Stimulated activated CD8-positive, alpha-beta memory T cell treated with anti-CD3 and anti-CD28 coated beads, Interleukin-7, amount 100 ng/mL, for 4 hours (primary cell): ENCODE measurements around the gene HBEGF.
A peak's percentile ranks its signal among the peaks of the same experiment; 100 is the strongest.

Source experiments
- DNase-seq, 2 donors: peaks; one replicate each; pipeline ENCODE4 v3.0.0-alpha.2; 2020; ENCODE audit warnings: low read depth in 2 of 2

The HBEGF gene

GRCh38 chr5:140346348-140347221 is at the start of gene HBEGF:
Gene HBEGF, minus strand, starts transcription at chr5:140346603. Its CDS starts 275 bp downstream, at chr5:140346328.
- peak in 1 of 2 donors; percentile 41 for DNase-seq

GRCh38 chr5:140393738-140394137 is 47.3 kb upstream of the HBEGF start:
- DNase-seq = no peak

- no peak for DNase-seq
Observed at GRCh38 chr5:140391732-140392131, 45.3 kb upstream of the HBEGF start.

- no peak for DNase-seq
Observed at GRCh38 chr5:140391312-140391711, 44.9 kb upstream of the HBEGF start.

GRCh38 chr5:140388052-140388451 is 41.6 kb upstream of the HBEGF start:
- no peak for DNase-seq

GRCh38 chr5:140383300-140383699 is 36.9 kb upstream of the HBEGF start:
- no peak for DNase-seq

- no peak for DNase-seq
Observed at GRCh38 chr5:140382866-140383265, 36.5 kb upstream of the HBEGF start.

- no peak for DNase-seq
Observed at GRCh38 chr5:140381972-140382371, 35.6 kb upstream of the HBEGF start.

GRCh38 chr5:140381351-140381750 is 34.9 kb upstream of the HBEGF start:
- no peak for DNase-seq

- no peak for DNase-seq
Observed at GRCh38 chr5:140372971-140373487, 26.6 kb upstream of the HBEGF start.

GRCh38 chr5:140371356-140372151 is 25.2 kb upstream of the HBEGF start:
- DNase-seq = no peak

- no peak for DNase-seq
Observed at GRCh38 chr5:140367256-140368013, 21.0 kb upstream of the HBEGF start.

GRCh38 chr5:140366589-140367255 is 20.3 kb upstream of the HBEGF start:
- no peak for DNase-seq

GRCh38 chr5:140365941-140366340 is 19.5 kb upstream of the HBEGF start:
- DNase-seq = no peak

GRCh38 chr5:140365282-140365681 is 18.9 kb upstream of the HBEGF start:
- no peak for DNase-seq

- DNase-seq = no peak
Observed at GRCh38 chr5:140364472-140364765, 18.0 kb upstream of the HBEGF start.

- DNase-seq = no peak
Observed at GRCh38 chr5:140363631-140364471, 17.4 kb upstream of the HBEGF start.

- DNase-seq = peak; percentile 60 to 67
Observed at GRCh38 chr5:140362875-140363630, 16.6 kb upstream of the HBEGF start.

GRCh38 chr5:140362311-140362710 is 15.9 kb upstream of the HBEGF start:
- DNase-seq = no peak

GRCh38 chr5:140361901-140362300 is 15.5 kb upstream of the HBEGF start:
- DNase-seq = no peak
